HAP-1 (cell line): Measurements from ENCODE around the gene PLAC1.

Experiments used
- DNase-seq, 2 experiments: peaks; one replicate each; pipeline ENCODE4 v3.0.0-alpha.2; 2016 to 2020; ENCODE audit warnings: low spot score in 2 of 2
- H3K27me3 ChIP-seq: fragments of 250-450 bp; sonication (Bioruptor Pico); 2 replicates; pipeline ENCODE4 v1.5.1; 2020; ENCODE audit warnings: low read depth, mild to moderate bottlenecking, moderate library complexity
- H3K36me3 ChIP-seq: fragments of 250-450 bp; sonication (Bioruptor Pico); replicated peaks from 2 replicates; pipeline ENCODE4 v1.5.1; 2020; ENCODE audit warnings: mild to moderate bottlenecking
- H3K4me1 ChIP-seq: fragments of 250-450 bp; sonication (Bioruptor Pico); 2 replicates; pipeline ENCODE4 v1.5.1; 2020; ENCODE audit warnings: mild to moderate bottlenecking
- H3K4me3 ChIP-seq: fragments of 250-450 bp; sonication (Bioruptor Pico); 2 replicates; pipeline ENCODE4 v1.5.1; 2020; ENCODE audit warnings: mild to moderate bottlenecking, moderate library complexity
- H3K9me3 ChIP-seq: fragments of 250-450 bp; sonication (Bioruptor Pico); 2 replicates; pipeline ENCODE4 v1.5.1; 2020; ENCODE audit warnings: mild to moderate bottlenecking, moderate library complexity
- in situ Hi-C: fragments of 300-500 bp; cut with MboI; formaldehyde crosslinking; loops from 3 replicates; pipeline ENCODE4 v1.14.3; 2020; ENCODE audit warnings: low sequenced_read_pairs, inconsistent platforms, mixed read lengths

PLAC1 gene

GRCh38 chrX:134632355-134632754 lies 25.9 kb downstream of the PLAC1 start:
- no peak for DNase-seq
- no peak overlapping the region for H3K4me3 ChIP-seq
- H3K36me3 ChIP-seq, result no peaks in the 10 kb centered on the region; the same call in 1 of the 2 replicates
- no peaks in the 10 kb centered on the region for H3K9me3 ChIP-seq
- no peaks in the 10 kb centered on the region for H3K27me3 ChIP-seq
- in situ Hi-C loops, result no loop called here
- H3K4me1 ChIP-seq, result no peaks in the 10 kb centered on the region

- in situ Hi-C loops, result no loop called here
Measured at GRCh38 chrX:134631426-134632346, 26.6 kb downstream of the PLAC1 start.

GRCh38 chrX:134628663-134629062 lies 29.6 kb downstream of the PLAC1 start:
- H3K27me3 ChIP-seq, result no peaks in the 10 kb centered on the region
- DNase-seq, result no peak
- in situ Hi-C loops, result no loop called here

More at GRCh38 chrX:134631426-134632346, 26.6 kb downstream of the PLAC1 start:
- no peaks in the 10 kb centered on the region for H3K27me3 ChIP-seq
- H3K4me3 ChIP-seq, result no peak overlapping the region
- H3K9me3 ChIP-seq, result no peaks in the 10 kb centered on the region
- no peaks in the 10 kb centered on the region for H3K4me1 ChIP-seq
- H3K36me3 ChIP-seq, result no peaks in the 10 kb centered on the region; the same call in 1 of the 2 replicates
- DNase-seq, result no peak

GRCh38 chrX:134626434-134626833 lies 31.8 kb downstream of the PLAC1 start:
- no peaks in the 10 kb centered on the region for H3K27me3 ChIP-seq
- DNase-seq, result no peak
- H3K9me3 ChIP-seq, result no peaks in the 10 kb centered on the region
- H3K4me3 ChIP-seq, result no peak overlapping the region
- in situ Hi-C loops, result no loop called here
- no peaks in the 10 kb centered on the region; the same call in 1 of the 2 replicates for H3K36me3 ChIP-seq
- H3K4me1 ChIP-seq, result peaks cover 10% of the 10 kb centered on the region

More at GRCh38 chrX:134628663-134629062, 29.6 kb downstream of the PLAC1 start:
- H3K36me3 ChIP-seq, result no peaks in the 10 kb centered on the region; the same call in 1 of the 2 replicates
- no peaks in the 10 kb centered on the region for H3K9me3 ChIP-seq
- no peaks in the 10 kb centered on the region for H3K4me1 ChIP-seq
- no peak overlapping the region for H3K4me3 ChIP-seq

- Histone ChIP-seq H3K4me1 (peaks cover 10% of the 10 kb centered on the region), H3K27me3 (no peaks in the 10 kb centered on the region), H3K36me3 (no peaks in the 10 kb centered on the region; the same call in 1 of the 2 replicates), H3K4me3 (no peak overlapping the region), H3K9me3 (no peaks in the 10 kb centered on the region)
- in situ Hi-C loops, result no loop called here
- DNase-seq, result no peak
Measured at GRCh38 chrX:134625315-134625718, 33.0 kb downstream of the PLAC1 start.

- peaks cover 10% of the 10 kb centered on the region for H3K4me1 ChIP-seq
- DNase-seq, result no peak
- in situ Hi-C loops, result no loop called here
- H3K36me3 ChIP-seq, result no peaks in the 10 kb centered on the region; the same call in 1 of the 2 replicates
- H3K27me3 ChIP-seq, result no peaks in the 10 kb centered on the region
- H3K4me3 ChIP-seq, result no peak overlapping the region
- H3K9me3 ChIP-seq, result no peaks in the 10 kb centered on the region
Measured at GRCh38 chrX:134624046-134624430, 34.2 kb downstream of the PLAC1 start.

- H3K4me1 ChIP-seq, result peaks cover 10% of the 10 kb centered on the region
- no peaks in the 10 kb centered on the region; the same call in 1 of the 2 replicates for H3K36me3 ChIP-seq
- no peak overlapping the region for H3K4me3 ChIP-seq
- in situ Hi-C loops, result no loop called here
- H3K9me3 ChIP-seq, result no peaks in the 10 kb centered on the region
- no peak for DNase-seq
- H3K27me3 ChIP-seq, result no peaks in the 10 kb centered on the region
Measured at GRCh38 chrX:134623293-134624045, 34.8 kb downstream of the PLAC1 start.

- no peak for DNase-seq
- H3K4me1 ChIP-seq, result peaks cover 10% of the 10 kb centered on the region
- no peak overlapping the region for H3K4me3 ChIP-seq
- no peaks in the 10 kb centered on the region for H3K27me3 ChIP-seq
- no peaks in the 10 kb centered on the region for H3K36me3 ChIP-seq
- H3K9me3 ChIP-seq, result no peaks in the 10 kb centered on the region
- in situ Hi-C loops, result no loop called here
Measured at GRCh38 chrX:134622813-134623185, 35.5 kb downstream of the PLAC1 start.

- peaks cover 10% of the 10 kb centered on the region for H3K4me1 ChIP-seq
- H3K36me3 ChIP-seq, result no peaks in the 10 kb centered on the region
- in situ Hi-C loops, result no loop called here
- no peaks in the 10 kb centered on the region for H3K9me3 ChIP-seq
- no peaks in the 10 kb centered on the region for H3K27me3 ChIP-seq
- DNase-seq, result no peak
- no peak overlapping the region for H3K4me3 ChIP-seq
Measured at GRCh38 chrX:134622056-134622812, 36.0 kb downstream of the PLAC1 start.

GRCh38 chrX:134619838-134620237 lies 38.4 kb downstream of the PLAC1 start:
- in situ Hi-C loops, result no loop called here

GRCh38 chrX:134613396-134613795 lies 44.9 kb downstream of the PLAC1 start:
- Histone ChIP-seq H3K27me3 (no peaks in the 10 kb centered on the region), H3K4me1 (no peaks in the 10 kb centered on the region), H3K4me3 (no peak overlapping the region), H3K36me3 (no peaks in the 10 kb centered on the region), H3K9me3 (no peaks in the 10 kb centered on the region)
- in situ Hi-C loops, result no loop called here
- DNase-seq, result no peak

More at GRCh38 chrX:134619838-134620237, 38.4 kb downstream of the PLAC1 start:
- Histone ChIP-seq H3K36me3 (no peaks in the 10 kb centered on the region), H3K9me3 (no peaks in the 10 kb centered on the region), H3K4me1 (peaks cover 10% of the 10 kb centered on the region), H3K27me3 (no peaks in the 10 kb centered on the region), H3K4me3 (no peak overlapping the region)
- DNase-seq, result no peak

GRCh38 chrX:134608153-134608552 lies 50.1 kb downstream of the PLAC1 start:
- H3K4me3 ChIP-seq, result no peak overlapping the region
- DNase-seq, result no peak
- H3K36me3 ChIP-seq, result no peaks in the 10 kb centered on the region
- no peaks in the 10 kb centered on the region for H3K9me3 ChIP-seq
- no peaks in the 10 kb centered on the region for H3K27me3 ChIP-seq
- in situ Hi-C loops, result no loop called here
- no peaks in the 10 kb centered on the region; the same call in 1 of the 2 replicates for H3K4me1 ChIP-seq

- no peaks in the 10 kb centered on the region for H3K36me3 ChIP-seq
- no peaks in the 10 kb centered on the region; the same call in 1 of the 2 replicates for H3K4me1 ChIP-seq
- in situ Hi-C loops, result no loop called here
- no peaks in the 10 kb centered on the region for H3K27me3 ChIP-seq
- H3K4me3 ChIP-seq, result no peak overlapping the region
- DNase-seq, result no peak
- H3K9me3 ChIP-seq, result no peaks in the 10 kb centered on the region; the same call in 1 of the 2 replicates
Measured at GRCh38 chrX:134607523-134607922, 50.7 kb downstream of the PLAC1 start.
